Activated CD4-positive, alpha-beta T cell treated with anti-CD3 and anti-CD28 coated beads for 36 hours (primary cell): ENCODE results near the gene PAPOLA. TPM values are rescaled to one million over a fixed set of nuclear protein-coding genes. Genes with fewer than 3 reads are reported as not detected.
"Not testable (repeated sequence)": the region's sequence is repeated elsewhere in the genome, so short reads cannot be mapped to it uniquely, and the experiment has no call there.

Experiments
- ATAC-seq: fragments of 200-7000 bp; cut with Tn5 transposase; one replicate; pipeline ENCODE4 v1.10.0; 2021; ENCODE audit warnings: mild to moderate bottlenecking, moderate library complexity
- CTCF ChIA-PET: fragments of 350-600 bp; sonication (Branson Sonifier 250); formaldehyde crosslinking; loops from one replicate; lab custom pipeline; 2021; ENCODE audit warnings: antibody characterized with exemption; lab: Charles Lee
- POLR2A ChIA-PET: fragments of 350-600 bp; sonication (Branson Sonifier 250); formaldehyde crosslinking; loops from one replicate; lab custom pipeline; 2021; ENCODE audit warnings: antibody characterized with exemption, inconsistent platforms; lab: Charles Lee
- DNase-seq: peaks from one replicate; pipeline ENCODE4 v3.0.0-alpha.2; 2020
- H3K27ac Mint-ChIP-seq: one replicate; pipeline ENCODE4 v1.8.0; 2021; ENCODE audit warnings: mixed read lengths
- H3K27me3 Mint-ChIP-seq: one replicate; pipeline ENCODE4 v1.8.0; 2021; ENCODE audit warnings: mixed read lengths
- H3K36me3 Mint-ChIP-seq: one replicate; pipeline ENCODE4 v1.8.0; 2021; ENCODE audit warnings: low read depth, mixed read lengths
- H3K4me1 Mint-ChIP-seq: one replicate; pipeline ENCODE4 v1.8.0; 2021; ENCODE audit warnings: mixed read lengths
- H3K4me3 Mint-ChIP-seq: one replicate; pipeline ENCODE4 v1.8.0; 2021; ENCODE audit warnings: mild to moderate bottlenecking, moderate library complexity, mixed read lengths
- H3K9me3 Mint-ChIP-seq: one replicate; pipeline ENCODE4 v1.8.0; 2021; ENCODE audit warnings: low read depth, mixed read lengths
- intact Hi-C, 2 experiments: fragments of 100-400 bp; cut with DNase I in 1 of 2; cut with micrococcal nuclease in 1 of 2; formaldehyde crosslinking; loops; one replicate each; pipeline versions ENCODE4 v1.14.2 to v1.15.1; 2022 to 2024; cut with DNase I, micrococcal nuclease
- total RNA-seq, 2 experiments: library from RNA; stranded (reverse); gene quantifications; one replicate each; pipeline ENCODE4 v1.2.3, GENCODE V29; 2021

The PAPOLA gene
- total RNA-seq = 100 to 1,000 TPM; 190 to 205 TPM

- intact Hi-C loops = loop anchor here (1.0 to 10.0 kb wide), 7 partner anchors 36 to 1347 kb away; partner anchors contain the start of genes ATG2B (in 2 of the 2), GSKIP (in 2 of the 2), DICER1 (in 1 of the 2) and VRK1 (in 1 of the 2)
- CTCF ChIA-PET = no interaction called here
- H3K4me1 Mint-ChIP-seq = peaks cover 31% of the 10 kb centered on the region
- ATAC-seq (peak; percentile 95), DNase-seq (peak; percentile 96)
- H3K27ac Mint-ChIP-seq = peak within 1 kb of the TSS; percentile 98
- H3K9me3 Mint-ChIP-seq = no peaks in the 10 kb centered on the region
- peak within 1 kb of the TSS; percentile 99 for H3K4me3 Mint-ChIP-seq
- POLR2A ChIA-PET = interaction anchor here (0.8 kb wide), 1 partner anchor 28 kb away, joined by 4 read pairs; no protein-coding TSS in a partner anchor
- H3K27me3 Mint-ChIP-seq = peaks cover 6% of the 10 kb centered on the region
- peaks cover 34% of the 10 kb centered on the region for H3K36me3 Mint-ChIP-seq
Observed at GRCh38 chr14:96501740-96502620, at the start of gene PAPOLA. PAPOLA (plus strand) TSS chr14:96502382; CDS start chr14:96502593, 211 bp downstream.

GRCh38 chr14:96452684-96453083 lies 49.5 kb upstream of the PAPOLA start:
- CTCF ChIA-PET = no interaction called here
- Mint-ChIP-seq H3K27me3 (peaks cover 2% of the 10 kb centered on the region), H3K36me3 (no peaks in the 10 kb centered on the region), H3K4me3 (no peak overlapping the region), H3K27ac (no peak overlapping the region), H3K9me3 (no peaks in the 10 kb centered on the region), H3K4me1 (no peaks in the 10 kb centered on the region)
- ATAC-seq = no peak
- intact Hi-C loops = no loop called here
- no peak for DNase-seq
- POLR2A ChIA-PET = no interaction called here

GRCh38 chr14:96455588-96455987 lies 46.6 kb upstream of the PAPOLA start:
- DNase-seq = no peak
- ChIA-PET POLR2A (no interaction called here), CTCF (no interaction called here)
- peaks cover 2% of the 10 kb centered on the region for H3K27me3 Mint-ChIP-seq
- no peak overlapping the region for H3K4me3 Mint-ChIP-seq
- no peaks in the 10 kb centered on the region for H3K36me3 Mint-ChIP-seq
- H3K27ac Mint-ChIP-seq = no peak overlapping the region
- H3K4me1 Mint-ChIP-seq = no peaks in the 10 kb centered on the region
- intact Hi-C loops = no loop called here
- no peak for ATAC-seq
- no peaks in the 10 kb centered on the region for H3K9me3 Mint-ChIP-seq

- CTCF ChIA-PET = interaction anchor here (0.7 kb wide), 1 partner anchor 226 kb away, joined by 3 read pairs; no protein-coding TSS in a partner anchor
- intact Hi-C loops = no loop called here
- no peak for ATAC-seq
- POLR2A ChIA-PET = no interaction called here
- H3K4me3 Mint-ChIP-seq = no peak overlapping the region
- no peaks in the 10 kb centered on the region for H3K36me3 Mint-ChIP-seq
- DNase-seq = no peak
- peaks cover 2% of the 10 kb centered on the region for H3K27me3 Mint-ChIP-seq
- peaks cover 6% of the 10 kb centered on the region for H3K4me1 Mint-ChIP-seq
- H3K9me3 Mint-ChIP-seq = no peaks in the 10 kb centered on the region
- H3K27ac Mint-ChIP-seq = no peak overlapping the region
Observed at GRCh38 chr14:96459851-96460250, 42.3 kb upstream of the PAPOLA start.

GRCh38 chr14:96461950-96462798 lies 40.0 kb upstream of the PAPOLA start:
- Mint-ChIP-seq H3K36me3 (no peaks in the 10 kb centered on the region), H3K27ac (no peak overlapping the region), H3K4me1 (peaks cover 6% of the 10 kb centered on the region), H3K9me3 (no peaks in the 10 kb centered on the region), H3K4me3 (no peak overlapping the region), H3K27me3 (no peaks in the 10 kb centered on the region)
- DNase-seq = no peak
- ChIA-PET CTCF (interaction anchor here (0.6 to 1.0 kb wide), 2 partner anchors 57 to 82 kb away, joined by 3 to 4 read pairs; no protein-coding TSS in a partner anchor), POLR2A (no interaction called here)
- no peak for ATAC-seq
- intact Hi-C loops = no loop called here

GRCh38 chr14:96464136-96464535 lies 38.0 kb upstream of the PAPOLA start:
- peaks cover 6% of the 10 kb centered on the region for H3K4me1 Mint-ChIP-seq
- intact Hi-C loops = no loop called here
- ChIA-PET POLR2A (no interaction called here), CTCF (no interaction called here)
- no peak for DNase-seq
- H3K9me3 Mint-ChIP-seq = no peaks in the 10 kb centered on the region
- H3K27me3 Mint-ChIP-seq = no peaks in the 10 kb centered on the region
- H3K27ac Mint-ChIP-seq = no peak overlapping the region
- no peak overlapping the region for H3K4me3 Mint-ChIP-seq
- ATAC-seq = no peak
- H3K36me3 Mint-ChIP-seq = no peaks in the 10 kb centered on the region

- intact Hi-C loops = no loop called here
- H3K4me3 Mint-ChIP-seq = no peak overlapping the region
- H3K36me3 Mint-ChIP-seq = no peaks in the 10 kb centered on the region
- ATAC-seq (no peak), DNase-seq (no peak)
- H3K27me3 Mint-ChIP-seq = no peaks in the 10 kb centered on the region
- peaks cover 3% of the 10 kb centered on the region for H3K4me1 Mint-ChIP-seq
- H3K27ac Mint-ChIP-seq = no peak overlapping the region
- ChIA-PET CTCF (no interaction called here), POLR2A (no interaction called here)
- no peaks in the 10 kb centered on the region for H3K9me3 Mint-ChIP-seq
Observed at GRCh38 chr14:96466918-96467317, 35.3 kb upstream of the PAPOLA start.

GRCh38 chr14:96470331-96470730 lies 31.9 kb upstream of the PAPOLA start:
- DNase-seq (no peak), ATAC-seq (no peak)
- intact Hi-C loops = no loop called here
- POLR2A ChIA-PET = no interaction called here
- CTCF ChIA-PET = no interaction called here
- peaks cover 4% of the 10 kb centered on the region for H3K27me3 Mint-ChIP-seq
- H3K4me3 Mint-ChIP-seq = no peak overlapping the region
- H3K27ac Mint-ChIP-seq = no peak overlapping the region
- no peaks in the 10 kb centered on the region for H3K36me3 Mint-ChIP-seq
- no peaks in the 10 kb centered on the region for H3K4me1 Mint-ChIP-seq
- no peaks in the 10 kb centered on the region for H3K9me3 Mint-ChIP-seq

GRCh38 chr14:96470967-96471366 lies 31.2 kb upstream of the PAPOLA start:
- H3K27me3 Mint-ChIP-seq = not testable (repeated sequence)

GRCh38 chr14:96478119-96478518 lies 24.1 kb upstream of the PAPOLA start:
- H3K9me3 Mint-ChIP-seq = no peaks in the 10 kb centered on the region
- no peaks in the 10 kb centered on the region for H3K36me3 Mint-ChIP-seq
- intact Hi-C loops = no loop called here
- CTCF ChIA-PET = no interaction called here
- H3K27me3 Mint-ChIP-seq = peaks cover 8% of the 10 kb centered on the region
- H3K4me3 Mint-ChIP-seq = no peak overlapping the region
- POLR2A ChIA-PET = no interaction called here
- H3K4me1 Mint-ChIP-seq = no peaks in the 10 kb centered on the region
- no peak for DNase-seq
- H3K27ac Mint-ChIP-seq = no peak overlapping the region
- no peak for ATAC-seq

More at GRCh38 chr14:96470967-96471366, 31.2 kb upstream of the PAPOLA start:
- H3K4me1 Mint-ChIP-seq, intact Hi-C loops, ATAC-seq, DNase-seq, H3K9me3 Mint-ChIP-seq, POLR2A ChIA-PET, H3K27ac Mint-ChIP-seq, CTCF ChIA-PET, H3K4me3 Mint-ChIP-seq, H3K36me3 Mint-ChIP-seq: not testable (repeated sequence)

- H3K4me1 Mint-ChIP-seq = no peaks in the 10 kb centered on the region
- no peak for DNase-seq
- intact Hi-C loops = no loop called here
- no peaks in the 10 kb centered on the region for H3K36me3 Mint-ChIP-seq
- ChIA-PET POLR2A (no interaction called here), CTCF (interaction anchor here (1.0 kb wide), 1 partner anchor 11 kb away, joined by 3 read pairs; no protein-coding TSS in a partner anchor)
- H3K27ac Mint-ChIP-seq = no peak overlapping the region
- peaks cover 10% of the 10 kb centered on the region for H3K27me3 Mint-ChIP-seq
- H3K9me3 Mint-ChIP-seq = no peaks in the 10 kb centered on the region
- no peak for ATAC-seq
- H3K4me3 Mint-ChIP-seq = no peak overlapping the region
Observed at GRCh38 chr14:96479435-96480146, 22.6 kb upstream of the PAPOLA start.
